ENCODE measurements around the gene DDX51.
"Not testable (repeated sequence)": the region's sequence is repeated elsewhere in the genome, so short reads cannot be mapped to it uniquely, and the experiment has no call there.

DDX51 gene

DNA sequence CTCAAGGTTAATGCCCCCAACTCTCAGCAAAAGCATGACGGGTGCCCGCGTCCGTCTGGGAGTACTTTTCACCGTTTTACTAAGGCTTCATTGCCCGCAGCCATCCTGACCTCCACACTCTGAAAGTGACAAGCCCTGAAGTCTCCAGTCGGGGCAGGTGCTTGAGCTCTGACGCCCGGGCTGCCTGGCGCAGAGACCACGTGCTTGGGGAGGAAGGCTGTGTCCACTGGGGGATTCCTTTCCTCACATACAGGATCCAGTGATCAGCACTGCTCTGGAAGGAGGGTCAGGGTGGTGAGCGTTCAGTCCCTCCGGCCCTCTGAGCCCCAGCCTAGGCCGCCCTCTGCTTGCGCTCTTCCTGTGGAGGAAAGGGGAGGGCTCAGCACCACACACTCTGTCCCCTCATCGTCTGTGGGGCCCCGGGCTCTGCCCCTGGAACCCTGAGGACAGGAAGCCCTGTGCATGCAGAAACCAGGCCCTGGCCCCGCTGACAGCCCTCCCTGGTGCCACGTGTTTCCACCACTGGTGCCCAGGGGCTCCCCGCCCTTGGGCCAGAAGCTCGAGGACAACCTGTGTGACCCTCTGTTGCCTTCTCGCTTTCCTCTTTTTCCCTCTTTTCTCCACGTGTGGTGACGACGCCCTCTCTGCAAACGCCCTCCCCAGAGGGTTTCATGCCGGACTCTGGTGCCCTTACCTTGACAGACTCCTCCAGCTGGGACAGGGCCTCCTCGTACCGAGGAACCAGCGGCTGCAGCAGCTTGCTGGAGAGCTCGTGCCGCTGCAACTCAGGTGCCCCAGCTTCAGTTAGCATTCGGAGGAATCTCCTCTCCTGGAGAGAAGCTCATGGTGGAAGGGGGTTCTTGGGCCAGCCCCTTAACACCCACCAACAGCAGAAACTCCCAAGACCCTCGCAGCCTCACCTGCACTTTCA, 4.9 kb downstream of the DDX51 start:
- DNase-seq, result no peak

DNA sequence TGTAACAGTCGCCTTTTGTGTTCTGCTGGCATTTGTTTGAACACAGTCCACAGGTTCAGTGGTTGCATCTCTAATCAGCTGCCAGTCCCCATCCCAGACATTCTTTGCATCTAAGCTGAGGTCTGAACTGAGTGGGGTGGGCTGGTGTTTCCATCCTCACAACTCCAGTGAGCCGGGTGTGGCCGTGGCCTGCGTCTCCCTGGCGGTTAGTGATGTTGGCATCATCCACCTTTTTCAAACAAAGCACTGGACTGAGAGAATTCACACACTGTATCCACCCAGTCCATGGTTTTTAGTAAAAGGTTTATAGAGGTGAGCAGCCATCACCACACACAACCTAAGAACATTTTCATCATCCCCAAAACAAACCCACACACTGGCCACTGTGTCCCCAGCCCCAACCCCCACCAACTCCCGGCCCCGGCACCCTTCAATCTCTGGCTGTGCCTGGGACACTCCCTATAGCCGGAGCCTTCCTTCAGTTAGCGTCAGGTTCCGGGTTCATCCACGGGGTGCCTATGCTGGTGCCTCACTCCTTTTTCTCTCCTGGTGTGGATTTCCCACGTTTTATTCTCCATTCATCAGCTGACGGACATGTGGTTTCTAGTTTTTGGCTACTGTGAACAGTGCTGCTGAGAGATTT, 6.5 kb downstream of the DDX51 start:
- no peak for DNase-seq

GRCh38 chr12:132136226-132136625, 7.9 kb downstream of the DDX51 start:
- not testable (repeated sequence) for DNase-seq

DNA sequence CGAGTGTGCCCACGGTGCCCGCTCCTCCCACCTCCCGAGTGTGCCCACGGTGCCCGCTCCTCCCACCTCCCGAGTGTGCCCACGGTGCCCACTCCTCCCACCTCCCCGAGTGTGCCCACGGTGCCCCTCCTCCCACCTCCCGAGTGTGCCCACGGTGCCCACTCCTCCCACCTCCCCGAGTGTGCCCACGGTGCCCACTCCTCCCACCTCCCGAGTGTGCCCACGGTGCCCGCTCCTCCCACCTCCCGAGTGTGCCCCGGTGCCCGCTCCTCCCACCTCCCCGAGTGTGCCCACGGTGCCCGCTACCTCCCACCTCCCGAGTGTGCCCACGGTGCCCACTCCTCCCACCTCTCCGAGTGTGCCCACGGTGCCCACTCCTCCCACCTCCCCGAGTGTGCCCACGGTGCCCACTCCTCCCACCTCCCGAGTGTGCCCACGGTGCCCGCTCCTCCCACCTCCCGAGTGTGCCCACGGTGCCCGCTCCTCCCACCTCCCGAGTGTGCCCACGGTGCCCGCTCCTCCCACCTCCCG, 9.4 kb downstream of the DDX51 start:
- not testable (repeated sequence) for DNase-seq

- DNase-seq, result no peak
Measured at GRCh38 chr12:132133952-132134652, 10.0 kb downstream of the DDX51 start.

- no peak for DNase-seq
Measured at GRCh38 chr12:132132609-132133430, 11.3 kb downstream of the DDX51 start.

DNA sequence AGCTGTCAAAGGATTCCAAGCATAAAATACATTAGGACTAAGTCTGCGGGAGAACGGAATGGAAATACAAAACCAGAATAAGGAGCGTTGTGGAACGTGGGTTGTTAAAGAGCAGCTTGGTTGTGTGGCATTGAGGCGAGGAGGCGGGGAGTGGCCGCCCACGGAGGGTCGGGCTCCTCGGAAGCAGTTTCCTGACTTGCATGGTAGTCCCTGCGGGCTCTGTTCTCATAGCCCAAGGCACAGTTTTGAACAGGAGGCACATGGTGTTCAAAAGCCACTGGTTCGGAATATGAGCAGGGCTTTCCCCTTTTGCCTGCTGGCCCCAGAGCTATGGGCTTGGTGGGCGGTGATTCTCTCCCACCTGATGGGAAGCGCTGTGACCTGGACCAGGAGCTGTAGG, 12.2 kb downstream of the DDX51 start:
- DNase-seq, result no peak

DNA sequence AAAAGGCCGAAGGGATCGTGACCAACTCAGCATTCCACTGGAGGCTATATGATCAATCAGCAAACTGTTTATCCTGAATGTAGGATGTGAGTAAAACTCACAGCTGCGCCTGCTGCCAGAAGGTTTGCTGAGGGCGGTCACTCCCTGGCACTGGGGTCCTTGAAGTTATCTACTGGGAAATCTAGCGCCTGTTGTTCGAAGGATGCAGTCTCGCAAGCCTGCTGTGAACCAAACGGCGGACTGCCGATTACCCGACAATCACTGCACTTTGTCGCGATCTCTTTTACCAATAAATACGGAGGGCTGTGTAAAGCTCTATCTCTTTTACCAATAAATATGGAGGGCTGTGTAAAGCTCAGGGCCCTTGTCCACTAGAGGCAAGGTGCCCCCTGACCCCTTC, 12.9 kb downstream of the DDX51 start:
- no peak for DNase-seq

DNA sequence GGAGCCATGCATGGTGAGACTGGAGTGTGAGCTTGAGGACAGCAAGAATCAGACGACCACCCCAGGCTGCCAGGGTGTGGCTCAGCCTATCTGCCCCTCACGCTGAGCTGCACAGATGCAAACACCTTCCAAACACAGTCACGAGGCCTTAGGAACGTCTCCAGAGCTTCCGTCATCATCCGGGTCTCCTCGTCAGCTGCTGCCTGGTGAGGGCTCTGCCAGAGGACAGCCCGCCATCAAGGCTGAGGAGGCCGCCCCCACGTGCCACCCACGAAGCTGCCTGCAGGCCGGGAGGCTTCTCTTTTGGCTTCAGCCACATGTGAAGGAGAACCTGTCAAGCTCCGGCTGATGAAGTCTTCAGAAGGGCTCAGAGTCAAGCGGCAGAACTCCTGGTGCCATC, 13.4 kb downstream of the DDX51 start:
- no peak for DNase-seq

DNA sequence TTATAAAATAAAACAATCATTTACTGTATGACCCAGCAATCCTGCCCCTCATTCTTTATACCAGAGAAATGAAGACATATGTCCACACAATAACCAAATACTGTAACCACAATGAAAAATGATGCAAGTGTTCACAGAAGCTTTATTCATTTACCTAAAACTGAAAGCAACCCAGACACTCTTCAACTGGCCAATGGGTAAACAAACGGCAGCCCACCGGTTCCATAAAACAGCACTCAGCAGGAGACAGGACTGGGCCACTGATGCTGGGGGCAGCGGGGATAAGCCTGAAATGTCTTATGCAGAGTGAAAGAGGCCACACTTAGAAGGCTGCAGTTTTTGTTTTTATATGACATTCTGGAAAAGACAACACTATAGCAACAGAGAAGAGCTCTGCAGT, 15.1 kb downstream of the DDX51 start:
- no peak for DNase-seq

DNA sequence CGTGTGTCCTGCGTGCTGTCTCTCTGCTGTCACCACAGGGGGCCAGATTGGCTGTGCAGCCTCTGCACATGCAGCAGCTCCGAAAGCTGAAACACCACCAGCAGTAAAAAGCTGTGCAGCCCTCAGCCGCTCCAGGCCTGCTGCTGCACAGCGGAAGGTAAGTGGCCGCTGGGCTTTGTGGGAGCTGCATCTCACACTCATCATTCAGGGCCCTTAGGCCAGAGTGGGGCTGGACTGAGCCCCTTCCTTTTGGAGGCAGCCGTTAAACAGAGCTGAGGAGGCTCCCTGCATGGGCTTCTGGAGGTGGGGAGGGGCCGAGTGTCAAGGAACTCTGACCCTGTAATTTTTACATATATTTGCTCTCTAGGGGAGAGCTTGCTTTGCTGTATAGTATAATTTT, 17.1 kb downstream of the DDX51 start:
- no peak for DNase-seq

- DNase-seq, result no peak
Measured at GRCh38 chr12:132125736-132126135, 18.4 kb downstream of the DDX51 start.

- no peak for DNase-seq
Measured at GRCh38 chr12:132124766-132125425, 19.2 kb downstream of the DDX51 start.

- DNase-seq, result no peak
Measured at GRCh38 chr12:132123970-132124765, 20.0 kb downstream of the DDX51 start.

- DNase-seq, result no peak
Measured at GRCh38 chr12:132121283-132121682, 22.8 kb downstream of the DDX51 start.

- DNase-seq, result no peak
Measured at GRCh38 chr12:132118876-132119275, 25.2 kb downstream of the DDX51 start.

DNA sequence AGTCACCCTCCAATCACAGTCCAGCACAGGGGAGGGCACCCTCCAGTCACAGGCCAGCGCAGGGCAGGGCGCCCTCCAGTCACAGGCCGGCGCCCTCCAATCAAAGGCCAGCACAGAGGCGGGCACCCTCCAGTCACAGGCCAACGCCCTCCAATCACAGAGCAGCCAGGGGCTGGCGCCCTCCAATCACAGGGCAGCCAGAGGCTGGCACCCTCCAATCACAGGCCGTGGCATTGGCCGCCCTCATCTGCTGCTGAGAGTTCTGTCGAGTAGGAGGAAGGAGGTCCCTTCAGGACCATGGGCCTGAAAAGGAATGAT, 26.6 kb downstream of the DDX51 start:
- DNase-seq, result no peak

- DNase-seq, result no peak
Measured at GRCh38 chr12:132116709-132117557, 27.2 kb downstream of the DDX51 start.

GRCh38 chr12:132115500-132115899, 28.6 kb downstream of the DDX51 start:
- no peak for DNase-seq

GRCh38 chr12:132114667-132115066, 29.5 kb downstream of the DDX51 start:
- no peak for DNase-seq

All from NCI-H524 treated with DMSO at 0.1 percent for 48 hours (cell line).